ENCODE results near the gene VTI1A.

DNA sequence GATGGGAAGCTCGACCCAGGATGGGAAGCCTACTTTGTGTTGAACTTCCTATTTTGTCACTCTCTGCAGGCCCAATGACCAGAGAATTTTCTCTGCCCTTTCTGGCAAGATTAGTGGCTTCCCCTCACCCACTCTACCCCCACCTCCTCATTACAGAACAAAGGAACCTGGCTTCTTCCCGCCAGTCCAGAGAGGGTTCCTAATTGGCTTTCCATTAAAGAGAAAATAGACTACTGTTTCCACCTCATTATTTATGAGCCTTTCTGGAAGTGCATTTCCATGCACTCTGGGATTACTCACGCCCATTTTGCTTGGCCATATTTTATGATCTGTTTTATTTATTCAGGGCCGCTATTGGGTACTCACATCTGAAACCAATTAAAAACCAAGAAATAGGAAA lies 408.1 kb downstream of the VTI1A start:
- no peak for TF ChIP-seq POLR2A (IDR thresholded peaks at IDR 0.05)
- TF ChIP-seq, protein P1, sequence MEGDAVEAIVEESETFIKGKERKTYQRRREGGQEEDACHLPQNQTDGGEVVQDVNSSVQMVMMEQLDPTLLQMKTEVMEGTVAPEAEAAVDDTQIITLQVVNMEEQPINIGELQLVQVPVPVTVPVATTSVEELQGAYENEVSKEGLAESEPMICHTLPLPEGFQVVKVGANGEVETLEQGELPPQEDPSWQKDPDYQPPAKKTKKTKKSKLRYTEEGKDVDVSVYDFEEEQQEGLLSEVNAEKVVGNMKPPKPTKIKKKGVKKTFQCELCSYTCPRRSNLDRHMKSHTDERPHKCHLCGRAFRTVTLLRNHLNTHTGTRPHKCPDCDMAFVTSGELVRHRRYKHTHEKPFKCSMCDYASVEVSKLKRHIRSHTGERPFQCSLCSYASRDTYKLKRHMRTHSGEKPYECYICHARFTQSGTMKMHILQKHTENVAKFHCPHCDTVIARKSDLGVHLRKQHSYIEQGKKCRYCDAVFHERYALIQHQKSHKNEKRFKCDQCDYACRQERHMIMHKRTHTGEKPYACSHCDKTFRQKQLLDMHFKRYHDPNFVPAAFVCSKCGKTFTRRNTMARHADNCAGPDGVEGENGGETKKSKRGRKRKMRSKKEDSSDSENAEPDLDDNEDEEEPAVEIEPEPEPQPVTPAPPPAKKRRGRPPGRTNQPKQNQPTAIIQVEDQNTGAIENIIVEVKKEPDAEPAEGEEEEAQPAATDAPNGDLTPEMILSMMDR (IDR thresholded peaks at IDR 0.05) = no peak

All from breast epithelium (tissue), 3 donors.